ENCODE measurements around the gene SLC10A7.

- TF ChIP-seq POLR2AphosphoS5 (IDR thresholded peaks at IDR 0.05) (no peak), POLR2A (IDR thresholded peaks at IDR 0.05) (no peak)
Observed at GRCh38 chr4:146437778-146438177, 84.0 kb downstream of the SLC10A7 start.
